GM12864 (cell line): ENCODE measurements around the gene WDR93.
A peak's percentile ranks its signal among the peaks of the same experiment; 100 is the strongest.

Experiments used
- DNase-seq: peaks from one replicate; pipeline ENCODE4 v3.0.0-alpha.2; 2011; ENCODE audit warnings: low read depth
- H3K4me3 ChIP-seq: 2 replicates; pipeline ENCODE4 v1.5.1; 2011; ENCODE audit warnings: mild to moderate bottlenecking, low read depth, low read length, control low read depth
- CTCF ChIP-seq: IDR thresholded peaks from 2 replicates; pipeline ENCODE4 v1.5.1; 2011; ENCODE audit warnings: low read depth, mild to moderate bottlenecking, moderate library complexity, low read length, control low read depth, inconsistent platforms; ENCODE audit errors: missing control alignments

Gene WDR93

GRCh38 chr15:89662893-89663626 lies 27.6 kb upstream of the WDR93 start:
- no peak for DNase-seq
- H3K4me3 ChIP-seq, result no peak overlapping the region
- TF ChIP-seq CTCF, result no peak

GRCh38 chr15:89664441-89665350 lies 25.9 kb upstream of the WDR93 start:
- no peak for TF ChIP-seq CTCF
- DNase-seq, result no peak
- no peak overlapping the region; the same call in 1 of the 2 replicates for H3K4me3 ChIP-seq

GRCh38 chr15:89665449-89666181 lies 25.0 kb upstream of the WDR93 start:
- no peak for DNase-seq
- no peak for TF ChIP-seq CTCF
- peak overlapping the region; percentile 17 for H3K4me3 ChIP-seq

GRCh38 chr15:89666184-89666857 lies 24.3 kb upstream of the WDR93 start:
- no peak for TF ChIP-seq CTCF
- DNase-seq, result no peak
- H3K4me3 ChIP-seq, result no peak overlapping the region

GRCh38 chr15:89666858-89667705 lies 23.5 kb upstream of the WDR93 start:
- no peak overlapping the region for H3K4me3 ChIP-seq
- TF ChIP-seq CTCF, result no peak
- DNase-seq, result no peak

GRCh38 chr15:89667706-89667960 lies 23.0 kb upstream of the WDR93 start:
- TF ChIP-seq CTCF, result no peak
- DNase-seq, result no peak
- H3K4me3 ChIP-seq, result no peak overlapping the region
